ENCODE measurements around the gene RALB.

DNA sequence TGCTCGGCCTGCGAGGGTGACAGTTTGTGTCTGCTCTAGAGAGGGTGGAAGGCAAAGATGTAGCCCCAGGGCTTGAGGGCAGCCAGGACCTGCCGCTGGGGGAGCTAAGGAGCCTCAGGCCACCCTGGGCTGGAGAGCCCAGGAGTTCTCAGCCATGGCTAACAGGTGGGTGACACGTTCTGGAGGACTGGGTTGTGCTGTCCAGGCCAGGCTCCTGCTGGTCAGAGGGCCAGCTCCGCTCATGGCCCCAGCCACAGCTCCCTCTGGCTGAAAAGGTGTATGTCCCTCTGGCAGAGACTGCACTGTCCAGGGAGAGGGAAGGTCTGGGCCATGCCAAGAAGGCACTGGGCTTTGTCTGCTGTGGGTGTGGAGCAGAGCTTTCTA is 48.6 kb upstream of the RALB start:
- no peak for TF ChIP-seq EZH2 (IDR thresholded peaks at IDR 0.05; ENCODE audit: low read length)
- TF ChIP-seq, protein P1, sequence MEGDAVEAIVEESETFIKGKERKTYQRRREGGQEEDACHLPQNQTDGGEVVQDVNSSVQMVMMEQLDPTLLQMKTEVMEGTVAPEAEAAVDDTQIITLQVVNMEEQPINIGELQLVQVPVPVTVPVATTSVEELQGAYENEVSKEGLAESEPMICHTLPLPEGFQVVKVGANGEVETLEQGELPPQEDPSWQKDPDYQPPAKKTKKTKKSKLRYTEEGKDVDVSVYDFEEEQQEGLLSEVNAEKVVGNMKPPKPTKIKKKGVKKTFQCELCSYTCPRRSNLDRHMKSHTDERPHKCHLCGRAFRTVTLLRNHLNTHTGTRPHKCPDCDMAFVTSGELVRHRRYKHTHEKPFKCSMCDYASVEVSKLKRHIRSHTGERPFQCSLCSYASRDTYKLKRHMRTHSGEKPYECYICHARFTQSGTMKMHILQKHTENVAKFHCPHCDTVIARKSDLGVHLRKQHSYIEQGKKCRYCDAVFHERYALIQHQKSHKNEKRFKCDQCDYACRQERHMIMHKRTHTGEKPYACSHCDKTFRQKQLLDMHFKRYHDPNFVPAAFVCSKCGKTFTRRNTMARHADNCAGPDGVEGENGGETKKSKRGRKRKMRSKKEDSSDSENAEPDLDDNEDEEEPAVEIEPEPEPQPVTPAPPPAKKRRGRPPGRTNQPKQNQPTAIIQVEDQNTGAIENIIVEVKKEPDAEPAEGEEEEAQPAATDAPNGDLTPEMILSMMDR (optimal IDR thresholded peaks at IDR 0.05 in 1 of 3, IDR thresholded peaks at IDR 0.05 in 1 of 3, conservative IDR thresholded peaks at IDR 0.05 in 1 of 3; ENCODE audit: extremely low read depth in 1 of 3, insufficient read depth in 2 of 3, low read length in 3 of 3), result peak in 1 of 3 experiments; percentile 22
